PFSK-1 (cell line): ENCODE data around the gene MYT1.

Source experiments
- FOXP2 ChIP-seq: optimal IDR thresholded peaks from 2 replicates; pipeline ENCODE3; 2011; ENCODE audit warnings: borderline replicate concordance, control low read depth, inconsistent platforms; ENCODE audit not compliant: insufficient read depth; ENCODE audit errors: extremely low read length, extremely low read depth
- POLR2AphosphoS5 ChIP-seq: IDR thresholded peaks from 2 replicates; pipeline ENCODE4 v1.6.1; 2012; ENCODE audit warnings: low read depth, mild to moderate bottlenecking, control low read depth, low read length, moderate library complexity
- REST ChIP-seq, 2 experiments: IDR thresholded peaks; 2 replicates each; pipeline versions ENCODE4 v1.6.1 to v1.8.0; 2011 to 2012; ENCODE audit warnings: low read depth in 2 of 2, low read length in 2 of 2, control low read depth in 1 of 2, inconsistent platforms in 1 of 2, mild to moderate bottlenecking in 1 of 2, moderate library complexity in 1 of 2; ENCODE audit not compliant: insufficient read depth in 1 of 2
- SIN3A ChIP-seq: IDR thresholded peaks from 2 replicates; pipeline ENCODE4 v1.6.1; 2012; ENCODE audit warnings: mild to moderate bottlenecking, low read length, moderate library complexity, borderline replicate concordance; ENCODE audit not compliant: insufficient read depth
- TAF1 ChIP-seq: IDR thresholded peaks from 2 replicates; pipeline ENCODE4 v1.6.1; 2012; ENCODE audit warnings: low read length, control low read depth, borderline replicate concordance; ENCODE audit not compliant: insufficient read depth

- no peak for TF ChIP-seq REST (IDR thresholded peaks at IDR 0.05; ENCODE audit: insufficient read depth in 1 of 2, low read depth in 2 of 2, low read length in 2 of 2)
- TF ChIP-seq POLR2AphosphoS5 = no peak
- TF ChIP-seq FOXP2 = no peak
- no peak for TF ChIP-seq TAF1
- TF ChIP-seq SIN3A = no peak
These were observed 50.7 kb downstream of the MYT1 start for GRCh38 chr20:64214952-64215351.
